Measurements from ENCODE around the gene PGGHG. TPM values are rescaled to one million over a fixed set of nuclear protein-coding genes. Genes with fewer than 3 reads are reported as not detected.
A peak's percentile ranks its signal among the peaks of the same experiment; 100 is the strongest.

PGGHG gene
- total RNA-seq, 1 donor from 2014 or later: 46.7 TPM

GRCh38 chr11:279040-279965 is 9.6 kb upstream of the PGGHG start:
- TF ChIP-seq CTCF (IDR thresholded peaks at IDR 0.05) (no peak), POLR2A (IDR thresholded peaks at IDR 0.05) (no peak), POLR2AphosphoS5 (IDR thresholded peaks at IDR 0.05; ENCODE audit: insufficient read depth in 1 of 2, low read depth in 1 of 2) (no peak)
- Histone ChIP-seq H3K9me3 (no peaks in the 10 kb centered on the region), H3K36me3 (no peaks in the 10 kb centered on the region), H3K4me3 (peak overlapping the region; percentile 6 to 37), H3K27me3 (peaks cover 29% of the 10 kb centered on the region), H3K4me1 (peaks cover 21% of the 10 kb centered on the region), H3K27ac (no peak overlapping the region)
- DNase-seq (ENCODE audit: extremely low spot score in 2 of 2): no peak
- intact Hi-C loops (cut with DNase I): no loop called here

- Histone ChIP-seq H3K36me3 (no peaks in the 10 kb centered on the region), H3K4me3 (peak overlapping the region; percentile 6 to 37), H3K4me1 (peaks cover 21% of the 10 kb centered on the region), H3K27ac (no peak overlapping the region), H3K9me3 (no peaks in the 10 kb centered on the region), H3K27me3 (peaks cover 29% of the 10 kb centered on the region)
- DNase-seq (ENCODE audit: extremely low spot score in 2 of 2): no peak
- TF ChIP-seq POLR2AphosphoS5 (IDR thresholded peaks at IDR 0.05; ENCODE audit: insufficient read depth in 1 of 2, low read depth in 1 of 2): no peak
- TF ChIP-seq CTCF (IDR thresholded peaks at IDR 0.05): no peak
- no peak for TF ChIP-seq POLR2A (IDR thresholded peaks at IDR 0.05)
- intact Hi-C loops (cut with DNase I): no loop called here
Measured at GRCh38 chr11:279966-280705, 8.8 kb upstream of the PGGHG start.

- no peak for DNase-seq (ENCODE audit: extremely low spot score in 2 of 2)
- peaks cover 29% of the 10 kb centered on the region for H3K27me3 ChIP-seq
- intact Hi-C loops (cut with DNase I): no loop called here
Measured at GRCh38 chr11:280706-281485, 8.0 kb upstream of the PGGHG start.

More at GRCh38 chr11:280706-281485, 8.0 kb upstream of the PGGHG start:
- Histone ChIP-seq H3K4me1 (peaks cover 21% of the 10 kb centered on the region), H3K36me3 (no peaks in the 10 kb centered on the region), H3K4me3 (peak overlapping the region in 1 of 2 donors; percentile 37), H3K9me3 (no peaks in the 10 kb centered on the region), H3K27ac (no peak overlapping the region)
- TF ChIP-seq POLR2A (IDR thresholded peaks at IDR 0.05) (no peak), CTCF (IDR thresholded peaks at IDR 0.05) (no peak), POLR2AphosphoS5 (IDR thresholded peaks at IDR 0.05; ENCODE audit: insufficient read depth in 1 of 2, low read depth in 1 of 2) (peak in 1 of 2 donors; percentile 23)
